Activated CD4-positive, alpha-beta memory T cell treated with anti-CD3 and anti-CD28 coated beads, Interleukin-2, amount 10 ng/mL, durations not matched to agents 7 days and 5 days (primary cell): ENCODE data around the gene MRPS11. TPM values are rescaled to one million over a fixed set of nuclear protein-coding genes. Genes with fewer than 3 reads are reported as not detected.
"Not testable (repeated sequence)": the region's sequence is repeated elsewhere in the genome, so short reads cannot be mapped to it uniquely, and the experiment has no call there.

Experiments used
- CTCF ChIA-PET: fragments of 350-600 bp; sonication (Branson Sonifier 250); formaldehyde crosslinking; loops from one replicate; lab custom pipeline; 2021; ENCODE audit warnings: antibody characterized with exemption, inconsistent platforms; lab: Charles Lee
- POLR2A ChIA-PET: fragments of 350-600 bp; sonication (Branson Sonifier 250); formaldehyde crosslinking; loops from one replicate; lab custom pipeline; 2021; ENCODE audit warnings: antibody characterized with exemption; lab: Charles Lee
- DNase-seq: peaks from one replicate; pipeline ENCODE4 v3.0.0-alpha.2; 2020
- H3K27ac Mint-ChIP-seq: one replicate; pipeline ENCODE4 v1.8.0; 2021; ENCODE audit warnings: mild to moderate bottlenecking, mixed read lengths
- H3K27me3 Mint-ChIP-seq: one replicate; pipeline ENCODE4 v1.8.0; 2021; ENCODE audit warnings: mixed read lengths
- H3K36me3 Mint-ChIP-seq: one replicate; pipeline ENCODE4 v1.8.0; 2021; ENCODE audit warnings: low read depth, mixed read lengths
- H3K4me1 Mint-ChIP-seq: one replicate; pipeline ENCODE4 v1.8.0; 2021; ENCODE audit warnings: mixed read lengths
- H3K4me3 Mint-ChIP-seq: one replicate; pipeline ENCODE4 v1.8.0; 2021; ENCODE audit warnings: mild to moderate bottlenecking, mixed read lengths
- H3K9me3 Mint-ChIP-seq: one replicate; pipeline ENCODE4 v1.8.0; 2021; ENCODE audit warnings: mixed read lengths
- total RNA-seq, 2 experiments: library from RNA; stranded (reverse); gene quantifications; one replicate each; pipeline ENCODE4 v1.2.3, GENCODE V29; 2021

Gene MRPS11
- total RNA-seq: 10 to 100 TPM; 48.5 to 50.3 TPM

DNA sequence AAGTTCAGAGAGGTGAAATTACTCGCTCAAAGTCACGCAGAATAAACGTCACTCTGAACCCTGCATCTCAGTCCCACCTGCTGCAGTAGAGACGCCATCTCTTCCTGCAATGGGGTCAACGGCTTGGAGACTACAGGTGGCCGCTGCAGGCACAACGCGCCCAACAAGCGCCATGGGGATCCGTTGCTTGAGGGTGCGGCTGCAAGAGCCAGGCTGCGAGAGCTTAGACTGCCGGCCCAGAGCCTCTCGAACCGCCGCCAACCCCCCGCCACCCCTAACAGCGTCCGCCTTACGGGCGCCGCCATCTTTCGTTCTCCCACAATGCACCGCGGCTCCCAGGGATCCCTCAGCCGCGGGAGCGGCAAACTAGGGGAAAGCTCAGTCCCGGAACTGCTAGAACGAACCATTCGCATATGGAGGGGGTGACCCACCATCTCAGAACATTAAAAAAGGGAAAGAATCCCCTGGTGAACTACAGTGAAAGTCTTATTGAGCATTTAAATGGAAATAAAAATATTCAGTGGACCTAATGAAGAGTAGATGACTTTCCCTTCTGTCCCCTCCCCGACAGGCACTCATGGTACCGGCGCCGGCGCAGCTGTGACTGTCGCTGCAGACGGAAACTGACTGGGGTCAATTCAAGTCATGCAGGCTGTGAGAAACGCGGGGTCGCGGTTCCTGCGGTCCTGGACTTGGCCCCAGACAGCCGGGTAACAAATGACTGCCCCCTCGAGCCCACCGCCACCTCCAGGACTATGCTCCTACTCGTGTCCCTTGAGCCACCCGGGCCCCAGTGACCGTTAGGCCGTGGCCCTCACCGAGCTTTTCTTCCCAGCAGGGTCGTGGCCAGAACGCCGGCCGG lies at the start of gene MRPS11, which contains the start of gene MRPL46:
Gene MRPS11, plus strand, starts transcription at position 636 of the 862 bp plus-strand sequence. Its CDS starts 10 bp downstream, at position 646.
Gene MRPL46, minus strand, starts transcription at position 316 of the 862 bp plus-strand sequence. Its CDS starts 11 bp downstream, at position 305.
- CTCF ChIA-PET: interaction anchor here (0.5 to 5.3 kb wide), 9 partner anchors 10 to 1767 kb away, joined by 3 to 30 read pairs (median 5); partner anchors contain the start of gene AEN
- H3K27ac Mint-ChIP-seq: peak within 1 kb of the TSS; percentile 93
- H3K4me1 Mint-ChIP-seq: peaks cover 42% of the 10 kb centered on the region
- peak; percentile 90 for DNase-seq
- no peaks in the 10 kb centered on the region for H3K9me3 Mint-ChIP-seq
- no peaks in the 10 kb centered on the region for H3K27me3 Mint-ChIP-seq
- POLR2A ChIA-PET: interaction anchor here (0.6 to 2.0 kb wide), 14 partner anchors 9 to 779 kb away, joined by 3 to 22 read pairs (median 3); partner anchors contain the start of gene ABHD2
- H3K4me3 Mint-ChIP-seq: peak within 1 kb of the TSS; percentile 87
- H3K36me3 Mint-ChIP-seq: peaks cover 26% of the 10 kb centered on the region

DNA sequence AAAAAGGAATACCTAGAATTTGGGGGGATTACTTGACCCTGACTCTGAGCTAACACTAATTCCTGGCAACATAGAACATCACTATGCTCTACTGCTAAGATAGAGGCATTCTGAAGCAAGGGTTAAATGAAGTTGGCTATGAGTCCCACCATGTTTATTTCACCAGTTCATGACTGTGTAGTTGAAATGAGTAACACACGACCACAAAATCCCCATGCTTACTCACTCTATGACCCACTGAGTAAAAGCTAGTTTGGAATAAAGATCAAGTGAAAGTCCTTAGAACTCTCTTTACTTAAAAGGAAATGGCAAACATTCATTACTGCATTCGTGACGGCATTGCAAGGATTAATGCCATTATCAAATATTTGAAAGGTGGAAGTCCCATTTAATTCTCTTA lies 47.7 kb upstream of the MRPS11 start:
- CTCF ChIA-PET: no interaction called here
- Mint-ChIP-seq H3K27ac (no peak overlapping the region), H3K4me3 (no peak overlapping the region), H3K9me3 (no peaks in the 10 kb centered on the region), H3K36me3 (no peaks in the 10 kb centered on the region), H3K27me3 (peaks cover 17% of the 10 kb centered on the region), H3K4me1 (no peaks in the 10 kb centered on the region)
- POLR2A ChIA-PET: interaction anchor here (0.5 kb wide), 1 partner anchor 171 kb away, joined by 3 read pairs; no protein-coding TSS in a partner anchor
- no peak for DNase-seq

- Mint-ChIP-seq H3K4me3 (no peak overlapping the region), H3K9me3 (no peaks in the 10 kb centered on the region), H3K4me1 (no peaks in the 10 kb centered on the region), H3K36me3 (no peaks in the 10 kb centered on the region), H3K27me3 (peaks cover 26% of the 10 kb centered on the region), H3K27ac (no peak overlapping the region)
- no peak for DNase-seq
- ChIA-PET CTCF (no interaction called here), POLR2A (no interaction called here)
Measured at GRCh38 chr15:88423331-88423730, 44.2 kb upstream of the MRPS11 start.

GRCh38 chr15:88426304-88426703 lies 41.2 kb upstream of the MRPS11 start:
- Mint-ChIP-seq H3K36me3 (no peaks in the 10 kb centered on the region), H3K4me1 (no peaks in the 10 kb centered on the region), H3K9me3 (no peaks in the 10 kb centered on the region), H3K27me3 (peaks cover 37% of the 10 kb centered on the region), H3K27ac (no peak overlapping the region), H3K4me3 (no peak overlapping the region)
- POLR2A ChIA-PET: no interaction called here
- CTCF ChIA-PET: interaction anchor here (1.2 kb wide), 1 partner anchor 24 kb away, joined by 4 read pairs; no protein-coding TSS in a partner anchor
- no peak for DNase-seq

DNA sequence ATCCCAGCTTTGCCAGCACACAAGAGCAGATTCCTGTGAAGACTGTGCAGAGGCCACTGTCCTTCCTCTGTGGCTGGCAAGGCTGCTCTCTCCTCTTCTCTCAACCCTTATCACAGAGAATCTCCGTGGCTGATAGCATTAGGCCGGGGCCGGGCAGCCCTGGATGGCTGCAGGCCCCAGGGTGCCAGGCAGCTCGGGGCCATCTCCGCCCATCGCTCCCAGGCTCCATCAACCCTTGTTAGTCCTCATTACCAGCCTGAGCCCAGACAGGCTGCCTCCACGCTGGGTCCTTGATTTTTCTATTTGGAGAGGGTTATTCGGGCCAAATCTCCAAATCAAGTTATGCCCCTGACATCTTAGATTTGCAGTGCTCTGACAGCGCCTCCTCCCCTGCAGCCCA lies 39.5 kb upstream of the MRPS11 start:
- ChIA-PET POLR2A (no interaction called here), CTCF (no interaction called here)
- no peak for DNase-seq
- no peaks in the 10 kb centered on the region for H3K4me1 Mint-ChIP-seq
- no peak overlapping the region for H3K4me3 Mint-ChIP-seq
- H3K9me3 Mint-ChIP-seq: no peaks in the 10 kb centered on the region
- no peak overlapping the region for H3K27ac Mint-ChIP-seq
- H3K36me3 Mint-ChIP-seq: no peaks in the 10 kb centered on the region
- H3K27me3 Mint-ChIP-seq: peaks cover 38% of the 10 kb centered on the region

GRCh38 chr15:88428805-88429605 lies 38.5 kb upstream of the MRPS11 start:
- no peaks in the 10 kb centered on the region for H3K36me3 Mint-ChIP-seq
- no peaks in the 10 kb centered on the region for H3K9me3 Mint-ChIP-seq
- ChIA-PET POLR2A (no interaction called here), CTCF (no interaction called here)
- H3K27ac Mint-ChIP-seq: no peak overlapping the region
- no peaks in the 10 kb centered on the region for H3K4me1 Mint-ChIP-seq
- H3K4me3 Mint-ChIP-seq: no peak overlapping the region
- no peak for DNase-seq
- peaks cover 45% of the 10 kb centered on the region for H3K27me3 Mint-ChIP-seq

DNA sequence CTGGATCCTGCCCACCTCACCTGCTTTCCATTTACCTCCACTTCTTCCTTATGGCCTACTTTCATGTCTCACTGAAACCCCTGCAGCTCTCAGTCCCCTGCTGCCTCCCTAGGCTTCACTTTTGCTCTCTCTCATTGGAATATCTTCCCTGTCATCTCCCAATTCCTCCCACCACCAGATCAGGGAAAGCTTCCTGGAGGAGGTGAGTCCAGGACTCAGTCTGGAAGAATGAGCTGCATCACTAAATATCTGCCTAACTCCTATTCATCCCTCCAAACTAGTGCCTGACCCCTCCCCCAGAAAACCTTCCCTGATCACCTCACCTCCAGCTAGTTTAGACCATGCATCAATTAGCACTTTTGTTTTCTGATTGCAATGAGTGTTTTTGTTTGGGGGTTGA lies 37.5 kb upstream of the MRPS11 start:
- H3K4me3 Mint-ChIP-seq: no peak overlapping the region
- no peaks in the 10 kb centered on the region for H3K4me1 Mint-ChIP-seq
- POLR2A ChIA-PET: no interaction called here
- H3K36me3 Mint-ChIP-seq: no peaks in the 10 kb centered on the region
- no peak overlapping the region for H3K27ac Mint-ChIP-seq
- CTCF ChIA-PET: no interaction called here
- H3K9me3 Mint-ChIP-seq: no peaks in the 10 kb centered on the region
- peaks cover 45% of the 10 kb centered on the region for H3K27me3 Mint-ChIP-seq
- no peak for DNase-seq

- Mint-ChIP-seq H3K36me3 (no peaks in the 10 kb centered on the region), H3K4me1 (no peaks in the 10 kb centered on the region), H3K27me3 (peaks cover 41% of the 10 kb centered on the region), H3K9me3 (no peaks in the 10 kb centered on the region), H3K4me3 (no peak overlapping the region), H3K27ac (no peak overlapping the region)
- ChIA-PET CTCF (no interaction called here), POLR2A (no interaction called here)
- no peak for DNase-seq
Measured at GRCh38 chr15:88431441-88431840, 36.1 kb upstream of the MRPS11 start.

DNA sequence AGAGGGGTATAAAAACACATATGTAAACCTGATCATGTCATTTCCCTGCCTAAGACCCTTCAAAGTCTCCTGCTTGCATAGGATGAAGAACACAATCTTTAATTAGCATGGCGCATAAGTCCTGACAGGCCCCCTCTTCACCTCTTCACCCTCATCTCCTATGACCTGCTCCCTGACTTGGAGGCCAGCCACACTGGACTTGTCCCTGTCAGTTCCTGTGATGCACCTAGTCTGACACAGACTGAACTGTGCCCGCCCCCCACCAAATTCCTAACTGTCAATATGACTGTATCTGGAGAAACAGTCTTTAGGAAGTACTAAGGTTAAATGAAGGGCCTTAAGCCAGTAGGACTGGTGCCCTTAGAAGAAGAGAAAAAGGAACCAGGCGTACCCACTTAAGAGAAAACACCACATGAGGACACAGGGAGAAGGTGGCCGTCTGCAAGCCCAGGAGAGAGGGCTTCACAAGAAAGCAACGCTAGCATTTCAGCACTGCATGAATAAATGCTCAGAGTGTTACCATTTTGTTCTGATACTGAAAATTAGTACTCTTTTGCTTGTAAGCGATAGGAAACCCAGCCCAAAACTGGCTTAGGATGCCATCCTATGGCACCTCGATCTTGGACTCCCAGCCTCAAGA lies 34.3 kb upstream of the MRPS11 start:
- DNase-seq: no peak
- Mint-ChIP-seq H3K4me1 (no peaks in the 10 kb centered on the region), H3K36me3 (no peaks in the 10 kb centered on the region), H3K27me3 (peaks cover 34% of the 10 kb centered on the region), H3K27ac (no peak overlapping the region), H3K9me3 (no peaks in the 10 kb centered on the region), H3K4me3 (no peak overlapping the region)
- CTCF ChIA-PET: no interaction called here
- POLR2A ChIA-PET: no interaction called here

DNA sequence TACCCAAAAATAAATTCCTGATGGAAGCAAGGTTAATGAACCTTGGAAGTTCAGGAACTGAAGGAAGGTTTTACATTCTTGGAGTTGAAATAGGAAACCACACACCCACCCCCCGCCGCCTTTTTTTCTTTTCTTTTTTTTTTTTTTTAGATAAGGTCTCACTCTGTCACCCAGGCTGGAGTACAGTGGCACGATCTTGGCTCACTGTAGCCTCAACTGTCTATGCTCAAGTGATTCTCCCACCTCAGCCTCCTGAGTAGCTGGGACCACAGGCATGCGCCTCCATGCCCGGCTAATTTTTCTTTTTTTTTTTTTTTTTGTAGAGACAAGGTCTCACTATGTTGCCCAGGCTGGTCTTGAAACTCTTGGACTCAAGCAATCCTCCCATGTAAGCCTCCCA lies 33.4 kb upstream of the MRPS11 start:
- H3K27ac Mint-ChIP-seq, H3K9me3 Mint-ChIP-seq, DNase-seq, POLR2A ChIA-PET, CTCF ChIA-PET, H3K4me3 Mint-ChIP-seq, H3K4me1 Mint-ChIP-seq, H3K36me3 Mint-ChIP-seq: not testable (repeated sequence)
- H3K27me3 Mint-ChIP-seq: peaks cover 28% of the 10 kb centered on the region

GRCh38 chr15:88438181-88438580 lies 29.3 kb upstream of the MRPS11 start:
- ChIA-PET CTCF (no interaction called here), POLR2A (no interaction called here)
- H3K4me1 Mint-ChIP-seq: peaks cover 2% of the 10 kb centered on the region
- no peak overlapping the region for H3K4me3 Mint-ChIP-seq
- H3K9me3 Mint-ChIP-seq: no peaks in the 10 kb centered on the region
- no peak for DNase-seq
- H3K36me3 Mint-ChIP-seq: no peaks in the 10 kb centered on the region
- peaks cover 26% of the 10 kb centered on the region for H3K27me3 Mint-ChIP-seq
- no peak overlapping the region for H3K27ac Mint-ChIP-seq

- no peak overlapping the region for H3K4me3 Mint-ChIP-seq
- peaks cover 2% of the 10 kb centered on the region for H3K4me1 Mint-ChIP-seq
- H3K9me3 Mint-ChIP-seq: no peaks in the 10 kb centered on the region
- ChIA-PET POLR2A (no interaction called here), CTCF (interaction anchor here (1.3 kb wide), 1 partner anchor 10 kb away, joined by 3 read pairs; no protein-coding TSS in a partner anchor)
- H3K27me3 Mint-ChIP-seq: peaks cover 32% of the 10 kb centered on the region
- no peaks in the 10 kb centered on the region for H3K36me3 Mint-ChIP-seq
- H3K27ac Mint-ChIP-seq: no peak overlapping the region
- DNase-seq: no peak
Measured at GRCh38 chr15:88440021-88440420, 27.5 kb upstream of the MRPS11 start.
